Stimulated activated CD8-positive, alpha-beta memory T cell treated with anti-CD3 and anti-CD28 coated beads, Interleukin-2, amount 100 ng/mL, for 48 hours (primary cell): ENCODE measurements around the gene MTHFS.

Source experiments
- DNase-seq, 2 donors: peaks; one replicate each; pipeline ENCODE4 v3.0.0-alpha.2; 2020; ENCODE audit warnings: low read depth in 2 of 2

The MTHFS gene

GRCh38 chr15:79815468-79815867 is 81.3 kb downstream of the MTHFS start:
- DNase-seq = no peak

GRCh38 chr15:79812541-79812940 is 84.3 kb downstream of the MTHFS start:
- no peak for DNase-seq

DNA sequence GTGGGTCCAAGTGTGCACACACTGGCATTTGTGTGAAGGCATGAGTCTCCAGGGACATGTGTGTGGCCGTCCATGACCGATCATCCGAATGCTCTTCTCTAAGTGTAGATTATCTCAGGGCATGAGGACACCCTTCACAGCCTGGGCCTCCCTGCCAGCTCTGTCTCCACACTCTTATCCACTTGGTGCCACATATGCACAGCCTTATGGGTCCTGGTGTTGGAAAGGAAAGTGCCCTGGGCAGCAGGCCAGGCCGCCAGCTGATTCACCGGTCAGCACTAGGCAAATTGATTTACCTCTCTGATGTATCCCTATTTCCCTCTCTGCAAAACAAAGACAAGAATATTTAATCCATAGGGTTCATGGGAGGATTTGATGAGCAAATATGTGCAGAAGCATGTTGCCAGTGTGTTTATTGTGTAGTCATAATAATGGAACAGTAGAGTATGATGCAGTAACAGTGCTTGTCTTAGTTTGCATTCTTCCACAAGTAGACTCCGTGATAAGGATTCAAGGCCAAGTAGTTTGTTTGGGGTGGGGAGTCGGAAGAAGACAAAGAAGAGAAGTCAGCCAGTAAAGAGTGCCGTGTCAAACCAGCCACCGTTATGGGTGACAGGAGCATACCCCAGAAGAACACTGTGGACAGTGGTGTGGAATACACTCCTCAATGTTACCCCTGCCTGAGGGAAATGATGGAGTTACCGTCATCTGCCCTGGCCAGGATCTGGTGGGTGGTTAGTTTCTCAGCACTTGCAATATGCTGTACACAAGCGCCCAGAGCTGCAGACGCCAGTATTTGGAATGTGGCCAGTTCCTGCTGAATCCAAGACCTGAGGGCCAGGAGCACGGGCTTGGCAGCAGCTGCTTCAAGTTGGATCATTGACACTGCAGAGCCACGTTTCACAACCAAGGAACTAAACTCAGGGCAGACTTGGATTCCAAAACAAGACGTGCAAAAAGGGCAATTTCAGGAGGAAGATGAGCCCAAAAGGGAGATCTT is 85.1 kb downstream of the MTHFS start:
- DNase-seq = no peak

DNA sequence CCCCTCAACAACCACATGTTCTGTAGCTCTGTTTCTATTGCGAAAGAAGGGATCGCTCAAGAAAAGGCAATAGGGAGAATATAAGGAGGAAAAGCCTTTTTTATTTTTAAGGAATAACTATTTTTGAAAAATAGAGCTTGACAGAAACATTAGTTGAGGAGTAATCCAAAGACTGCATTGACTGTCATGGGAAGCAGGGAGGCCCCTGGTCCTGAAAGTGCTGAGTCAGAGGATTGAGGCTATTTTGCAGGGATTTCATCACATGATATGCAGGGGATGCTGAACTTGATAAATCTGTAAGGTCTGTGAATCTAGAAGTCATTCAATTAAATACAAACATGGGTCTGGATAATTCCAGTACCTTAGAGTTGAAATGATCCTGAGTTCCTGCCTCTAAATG is 92.0 kb downstream of the MTHFS start:
- no peak for DNase-seq

GRCh38 chr15:79798311-79798710 is 98.5 kb downstream of the MTHFS start:
- DNase-seq = no peak
